Hair follicular keratinocyte (primary cell): ENCODE data around the gene PMF1. TPM values are rescaled to one million over a fixed set of nuclear protein-coding genes. Genes with fewer than 3 reads are reported as not detected.

Experiments
- total RNA-seq: library from RNA; depleted of rRNA; stranded (reverse); fragments of >200 nt; gene quantifications from 2 replicates; pipeline ENCODE4 v1.2.3, GENCODE V29; 2015

Gene PMF1, protein sequence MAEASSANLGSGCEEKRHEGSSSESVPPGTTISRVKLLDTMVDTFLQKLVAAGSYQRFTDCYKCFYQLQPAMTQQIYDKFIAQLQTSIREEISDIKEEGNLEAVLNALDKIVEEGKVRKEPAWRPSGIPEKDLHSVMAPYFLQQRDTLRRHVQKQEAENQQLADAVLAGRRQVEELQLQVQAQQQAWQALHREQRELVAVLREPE
- 67.9 and 81.5 TPM in 2 replicates for total RNA-seq

DNA sequence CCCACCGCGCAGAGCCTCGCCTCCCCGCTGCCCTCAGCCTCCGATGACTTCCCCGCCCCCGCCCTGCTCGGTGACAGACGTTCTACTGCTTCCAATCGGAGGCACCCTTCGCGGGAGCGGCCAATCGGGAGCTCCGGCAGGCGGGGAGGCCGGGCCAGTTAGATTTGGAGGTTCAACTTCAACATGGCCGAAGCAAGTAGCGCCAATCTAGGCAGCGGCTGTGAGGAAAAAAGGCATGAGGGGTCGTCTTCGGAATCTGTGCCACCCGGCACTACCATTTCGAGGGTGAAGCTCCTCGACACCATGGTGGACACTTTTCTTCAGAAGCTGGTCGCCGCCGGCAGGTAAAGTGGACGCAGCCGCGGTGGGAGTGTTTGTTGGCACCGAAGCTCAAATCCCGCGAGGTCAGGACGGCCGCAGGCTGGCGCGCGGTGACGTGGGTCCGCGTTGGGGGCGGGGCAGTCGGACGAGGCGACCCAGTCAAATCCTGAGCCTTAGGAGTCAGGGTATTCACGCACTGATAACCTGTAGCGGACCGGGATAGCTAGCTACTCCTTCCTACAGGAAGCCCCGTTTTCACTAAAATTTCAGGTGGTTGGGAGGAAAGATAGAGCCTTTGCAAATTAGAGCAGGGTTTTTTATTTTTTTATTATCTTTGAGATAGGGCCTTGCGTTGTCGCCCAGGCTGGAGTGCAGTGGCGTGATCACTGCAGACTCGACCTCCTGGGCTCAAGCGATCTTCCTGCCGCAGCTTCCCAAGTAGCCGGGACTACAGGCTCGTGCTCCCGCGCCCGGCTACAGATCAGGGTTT is at the start of gene PMF1:
TSS of gene PMF1 (plus strand) at position 175 of the 811 bp plus-strand sequence. CDS start at position 184, 9 bp downstream.

DNA sequence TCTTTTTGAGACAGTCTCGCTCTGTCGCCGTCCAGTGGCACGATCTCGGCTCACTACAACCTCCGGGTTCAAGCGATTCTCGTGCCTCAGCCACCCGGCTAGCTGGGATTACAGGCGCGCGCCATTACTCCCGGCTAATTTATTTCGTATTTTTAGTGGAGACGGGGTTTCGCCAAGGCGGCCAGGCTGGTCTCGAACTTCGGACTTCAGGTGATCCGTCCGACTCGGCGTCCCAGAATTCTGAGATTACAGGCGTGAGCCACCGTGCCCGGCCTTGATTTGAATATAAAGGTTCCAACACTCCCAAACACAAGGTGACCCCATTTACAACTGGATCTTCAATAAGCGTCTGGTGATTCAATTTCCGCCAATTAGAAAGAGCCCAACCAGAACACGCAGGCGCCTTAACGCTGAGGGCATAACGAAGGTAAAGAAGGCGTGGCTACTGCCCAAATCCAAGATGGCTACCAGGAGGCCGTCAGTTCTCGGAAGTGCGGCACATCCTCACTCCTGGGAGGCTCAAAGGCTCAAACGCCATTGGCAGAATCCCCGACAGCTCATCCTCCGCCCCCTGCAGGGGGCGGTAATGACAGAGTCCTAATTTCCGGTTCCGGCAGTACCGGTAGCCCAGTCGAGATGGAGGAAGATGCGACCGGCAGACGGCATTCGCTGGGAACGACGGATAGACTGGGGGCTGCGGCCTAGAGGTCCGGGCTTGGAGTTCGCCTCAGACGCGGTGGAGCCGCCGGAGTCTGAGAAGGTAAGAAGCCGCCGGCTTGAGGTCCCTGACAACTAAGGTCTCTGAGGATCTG is 19.1 kb upstream of the PMF1 start, which contains the start of gene SLC25A44:
TSS of gene SLC25A44 (plus strand) at position 617 of the 812 bp plus-strand sequence. CDS start 5,744 bp downstream, outside the sequence.

DNA sequence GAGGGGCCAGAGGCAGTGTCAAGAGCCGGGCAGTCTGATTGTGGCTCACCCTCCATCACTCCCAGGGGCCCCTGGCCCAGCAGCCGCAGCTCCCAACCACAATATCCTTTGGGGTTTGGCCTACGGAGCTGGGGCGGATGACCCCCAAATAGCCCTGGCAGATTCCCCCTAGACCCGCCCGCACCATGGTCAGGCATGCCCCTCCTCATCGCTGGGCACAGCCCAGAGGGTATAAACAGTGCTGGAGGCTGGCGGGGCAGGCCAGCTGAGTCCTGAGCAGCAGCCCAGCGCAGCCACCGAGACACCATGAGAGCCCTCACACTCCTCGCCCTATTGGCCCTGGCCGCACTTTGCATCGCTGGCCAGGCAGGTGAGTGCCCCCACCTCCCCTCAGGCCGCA is 29.1 kb downstream of the PMF1 start, which contains the start of gene BGLAP:
TSS of gene BGLAP (plus strand) at position 259 of the 400 bp plus-strand sequence. CDS start at position 307, 48 bp downstream.

DNA sequence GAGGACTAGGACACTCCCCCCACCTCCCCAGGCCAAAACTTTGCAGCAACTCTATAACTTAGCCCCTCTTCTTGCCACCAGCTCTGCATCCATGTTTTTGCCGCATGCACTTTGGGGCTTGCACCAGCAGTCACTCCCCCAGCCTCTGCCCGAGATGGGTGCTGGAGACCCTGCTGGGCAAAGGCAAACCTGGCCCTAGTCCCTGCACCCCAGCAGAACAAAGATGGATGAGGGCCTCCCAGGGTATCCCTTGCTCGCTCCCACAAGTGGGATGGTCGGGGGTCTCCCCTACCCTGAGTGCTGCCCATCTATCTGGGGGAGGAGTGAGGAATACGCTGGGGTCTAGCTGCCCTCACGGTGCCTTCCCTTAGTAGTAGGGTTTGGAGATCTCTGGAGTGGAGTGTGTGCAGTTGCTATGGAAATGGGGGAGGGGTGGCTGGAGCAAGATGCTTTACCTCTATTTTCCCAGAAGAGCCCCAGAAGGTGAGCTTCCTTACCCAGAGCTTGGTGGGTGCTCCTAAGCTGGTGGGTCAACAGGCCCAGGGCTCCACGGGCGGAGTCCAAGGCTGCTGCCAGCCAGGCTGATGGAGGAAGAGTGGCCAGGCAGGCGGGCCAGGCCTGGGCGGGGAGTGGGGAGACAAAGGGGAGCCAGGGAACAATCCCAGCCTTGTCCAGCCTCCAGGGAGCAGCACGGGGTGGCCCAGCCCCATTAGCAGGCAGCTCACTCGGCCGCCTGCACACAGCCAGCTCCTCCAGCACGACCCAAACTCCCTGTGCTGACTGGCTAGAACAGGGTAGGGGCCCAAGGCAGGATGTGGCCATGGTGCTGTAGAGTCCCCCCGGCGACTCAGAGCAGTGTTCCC is 34.9 kb downstream of the PMF1 start, which contains the start of gene PAQR6:
TSS of gene PAQR6 (minus strand) at position 597 of the 863 bp plus-strand sequence. CDS start 1,325 bp downstream, outside the sequence.

DNA sequence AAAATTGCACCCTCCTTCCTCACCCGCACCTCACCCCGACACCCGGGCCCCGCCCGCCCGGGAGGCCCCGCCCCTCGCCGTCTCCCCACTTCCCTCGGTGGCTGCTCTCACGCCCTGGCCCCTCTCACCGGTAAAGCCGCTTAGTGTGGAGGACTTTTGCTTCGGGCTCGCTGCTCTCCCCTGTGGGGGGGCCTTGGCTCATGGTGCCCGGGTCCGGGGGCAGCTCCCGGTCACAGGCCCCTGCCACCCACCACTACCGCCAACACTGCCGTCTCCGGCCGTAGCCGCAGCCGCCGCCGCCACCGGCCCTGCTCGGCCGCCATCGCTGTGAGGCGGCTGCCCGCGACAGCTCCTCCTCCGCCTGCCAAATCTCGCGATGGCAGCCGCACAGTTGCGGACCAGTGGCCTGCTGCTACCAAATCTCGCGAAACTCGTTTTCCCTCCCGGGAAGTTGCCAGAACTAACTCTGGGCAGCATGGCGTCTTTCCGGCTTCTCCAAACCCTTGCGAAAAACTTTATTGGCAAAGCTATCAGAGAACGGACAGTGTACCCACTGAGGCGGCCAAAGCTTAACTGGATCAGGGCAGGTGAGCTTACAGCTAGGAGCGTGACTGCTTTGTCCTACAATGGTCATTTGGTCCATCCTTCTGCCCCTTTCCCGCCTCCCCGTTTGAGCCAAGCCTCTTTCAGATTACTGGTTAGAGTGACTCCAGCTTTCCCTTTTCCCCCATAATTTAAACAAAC is 69.8 kb downstream of the PMF1 start, which contains the start of gene SMG5:
TSS of gene SMG5 (minus strand) at position 347 of the 744 bp plus-strand sequence. CDS start at position 202, 145 bp downstream.

DNA sequence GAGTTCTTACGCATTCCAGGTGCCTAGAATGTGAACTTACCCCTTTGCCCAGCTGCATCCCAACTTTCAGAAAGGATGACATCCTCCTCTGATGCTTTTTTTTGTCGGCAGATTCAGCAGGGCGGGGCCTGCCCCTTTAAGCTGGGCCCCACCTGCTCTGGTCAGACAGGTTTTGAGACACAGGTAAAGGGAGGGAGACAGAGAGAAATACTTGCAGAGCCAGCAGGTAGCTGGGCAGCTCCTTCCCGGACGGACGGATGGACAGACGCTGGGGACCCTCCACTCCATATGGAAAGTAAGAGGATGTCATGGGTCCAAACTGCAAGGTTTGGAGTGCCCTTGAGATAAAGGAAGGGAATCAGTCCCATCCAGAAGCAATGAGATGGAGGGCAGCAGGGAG is 71.3 kb downstream of the PMF1 start, which contains the start of gene TMEM79:
TSS of gene TMEM79 (plus strand) at position 214 of the 400 bp plus-strand sequence. CDS start 902 bp downstream, outside the sequence.

Other genes starting within 250 kb of the PMF1 start
- gene ARHGEF2, start 234.5 kb upstream of the PMF1 start, total RNA-seq, result 66.1 and 121 TPM in 2 replicates
- 484 and 494 TPM in 2 replicates for gene SSR2, start 192.1 kb upstream of the PMF1 start, total RNA-seq
- 21.0 and 24.3 TPM in 2 replicates for gene UBQLN4, start 159.2 kb upstream of the PMF1 start, total RNA-seq
- gene LAMTOR2, start 158.2 kb upstream of the PMF1 start, total RNA-seq, result 118 and 130 TPM in 2 replicates
- 66.7 and 81.8 TPM in 2 replicates for gene RAB25, start 151.8 kb upstream of the PMF1 start, total RNA-seq
- 1.8 and 2.0 TPM in 2 replicates for gene MEX3A, start 130.5 kb upstream of the PMF1 start, total RNA-seq
- gene LMNA, start 98.3 kb upstream of the PMF1 start, total RNA-seq, result 735 and 836 TPM in 2 replicates
- 6.6 and 12.3 TPM in 2 replicates for gene SEMA4A, start 59.4 kb upstream of the PMF1 start, total RNA-seq
- gene SLC25A44, start 18.9 kb upstream of the PMF1 start, total RNA-seq, result 8.6 and 11.0 TPM in 2 replicates
- not detected in 2 replicates for gene BGLAP, start 29.2 kb downstream of the PMF1 start, total RNA-seq
- 0.30 and 2.4 TPM in 2 replicates for gene PAQR6, start 35.0 kb downstream of the PMF1 start, total RNA-seq
- 35.9 and 40.1 TPM in 2 replicates for gene SMG5, start 69.8 kb downstream of the PMF1 start, total RNA-seq
- gene TMEM79, start 71.3 kb downstream of the PMF1 start, total RNA-seq, result 7.6 and 9.1 TPM in 2 replicates
- gene GLMP, start 82.7 kb downstream of the PMF1 start, total RNA-seq, result 39.4 and 40.7 TPM in 2 replicates
- not detected in 2 replicates for gene VHLL, start 86.3 kb downstream of the PMF1 start, total RNA-seq
- 392 and 473 TPM in 2 replicates for gene CCT3, start 125.3 kb downstream of the PMF1 start, total RNA-seq
- gene TSACC, start 125.5 kb downstream of the PMF1 start, total RNA-seq, result 0.86 TPM in 1 of 2 replicates, not detected in the other
- gene RHBG, start 156.2 kb downstream of the PMF1 start, total RNA-seq, result not detected in 2 replicates